Testis (tissue), 2 donors: ENCODE data around the gene TMEM116.

ENCODE experiments used
- POLR2A ChIP-seq: fragments of 450-650 bp; IDR thresholded peaks from one replicate; pipeline ENCODE4 v1.6.1; 2017; ENCODE audit warnings: antibody characterized with exemption, mild to moderate bottlenecking, moderate library complexity
- TF ChIP-seq, protein P1 (sequence below), 3 experiments: fragments of 450-650 bp in 2 of 3; fragments of 200-600 bp in 1 of 3; sonication (generic) in 1 of 3; IDR thresholded peaks; one replicate each; pipeline ENCODE4 v1.5.1; 2016 to 2019; ENCODE audit warnings: antibody characterized with exemption in 3 of 3, mild to moderate bottlenecking in 2 of 3, moderate library complexity in 1 of 3

DNA sequence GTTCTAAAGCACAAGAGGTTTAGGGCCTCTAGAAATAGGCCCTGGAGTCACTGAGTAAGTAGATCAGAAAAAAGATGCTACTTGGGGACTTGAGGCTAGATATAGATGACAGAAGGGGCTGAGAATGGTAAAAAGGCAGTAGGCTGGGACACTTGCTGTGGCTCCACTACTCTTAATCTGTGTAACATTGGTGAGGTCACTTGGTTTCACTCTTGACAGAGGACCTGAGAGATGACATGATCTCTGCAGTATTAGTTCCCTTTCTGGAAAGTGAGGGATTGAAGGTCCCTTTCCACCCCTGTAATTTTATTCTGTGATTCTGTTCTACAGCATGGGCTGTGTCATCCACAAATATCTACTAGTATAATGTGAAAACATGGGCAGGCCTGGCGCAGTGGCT is 131.2 kb downstream of the TMEM116 start:
- TF ChIP-seq, protein P1, sequence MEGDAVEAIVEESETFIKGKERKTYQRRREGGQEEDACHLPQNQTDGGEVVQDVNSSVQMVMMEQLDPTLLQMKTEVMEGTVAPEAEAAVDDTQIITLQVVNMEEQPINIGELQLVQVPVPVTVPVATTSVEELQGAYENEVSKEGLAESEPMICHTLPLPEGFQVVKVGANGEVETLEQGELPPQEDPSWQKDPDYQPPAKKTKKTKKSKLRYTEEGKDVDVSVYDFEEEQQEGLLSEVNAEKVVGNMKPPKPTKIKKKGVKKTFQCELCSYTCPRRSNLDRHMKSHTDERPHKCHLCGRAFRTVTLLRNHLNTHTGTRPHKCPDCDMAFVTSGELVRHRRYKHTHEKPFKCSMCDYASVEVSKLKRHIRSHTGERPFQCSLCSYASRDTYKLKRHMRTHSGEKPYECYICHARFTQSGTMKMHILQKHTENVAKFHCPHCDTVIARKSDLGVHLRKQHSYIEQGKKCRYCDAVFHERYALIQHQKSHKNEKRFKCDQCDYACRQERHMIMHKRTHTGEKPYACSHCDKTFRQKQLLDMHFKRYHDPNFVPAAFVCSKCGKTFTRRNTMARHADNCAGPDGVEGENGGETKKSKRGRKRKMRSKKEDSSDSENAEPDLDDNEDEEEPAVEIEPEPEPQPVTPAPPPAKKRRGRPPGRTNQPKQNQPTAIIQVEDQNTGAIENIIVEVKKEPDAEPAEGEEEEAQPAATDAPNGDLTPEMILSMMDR (IDR thresholded peaks at IDR 0.05), result no peak
- no peak for TF ChIP-seq POLR2A
